ENCODE data around the gene KAT2A. TPM values are rescaled to one million over a fixed set of nuclear protein-coding genes. Genes with fewer than 3 reads are reported as not detected.
"Not testable (repeated sequence)": the region's sequence is repeated elsewhere in the genome, so short reads cannot be mapped to it uniquely, and the experiment has no call there.

The KAT2A gene
- total RNA-seq, 1 donor from 2014 or later: 63.1 TPM

GRCh38 chr17:42155614-42156045, 34.5 kb upstream of the KAT2A start:
- H3K4me1 ChIP-seq: peaks cover 41% of the 10 kb centered on the region
- peak overlapping the region; percentile 70 for H3K27ac ChIP-seq
- no peak for DNase-seq (ENCODE audit: extremely low spot score in 2 of 2)
- H3K27me3 ChIP-seq: no peaks in the 10 kb centered on the region
- intact Hi-C loops (cut with DNase I): no loop called here
- no peaks in the 10 kb centered on the region for H3K9me3 ChIP-seq
- peak overlapping the region; percentile 96 to 97 for H3K4me3 ChIP-seq
- no peak for TF ChIP-seq POLR2AphosphoS5 (IDR thresholded peaks at IDR 0.05; ENCODE audit: insufficient read depth in 1 of 2, low read depth in 1 of 2)
- TF ChIP-seq, protein P1, sequence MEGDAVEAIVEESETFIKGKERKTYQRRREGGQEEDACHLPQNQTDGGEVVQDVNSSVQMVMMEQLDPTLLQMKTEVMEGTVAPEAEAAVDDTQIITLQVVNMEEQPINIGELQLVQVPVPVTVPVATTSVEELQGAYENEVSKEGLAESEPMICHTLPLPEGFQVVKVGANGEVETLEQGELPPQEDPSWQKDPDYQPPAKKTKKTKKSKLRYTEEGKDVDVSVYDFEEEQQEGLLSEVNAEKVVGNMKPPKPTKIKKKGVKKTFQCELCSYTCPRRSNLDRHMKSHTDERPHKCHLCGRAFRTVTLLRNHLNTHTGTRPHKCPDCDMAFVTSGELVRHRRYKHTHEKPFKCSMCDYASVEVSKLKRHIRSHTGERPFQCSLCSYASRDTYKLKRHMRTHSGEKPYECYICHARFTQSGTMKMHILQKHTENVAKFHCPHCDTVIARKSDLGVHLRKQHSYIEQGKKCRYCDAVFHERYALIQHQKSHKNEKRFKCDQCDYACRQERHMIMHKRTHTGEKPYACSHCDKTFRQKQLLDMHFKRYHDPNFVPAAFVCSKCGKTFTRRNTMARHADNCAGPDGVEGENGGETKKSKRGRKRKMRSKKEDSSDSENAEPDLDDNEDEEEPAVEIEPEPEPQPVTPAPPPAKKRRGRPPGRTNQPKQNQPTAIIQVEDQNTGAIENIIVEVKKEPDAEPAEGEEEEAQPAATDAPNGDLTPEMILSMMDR (IDR thresholded peaks at IDR 0.05): no peak
- no peak for TF ChIP-seq POLR2A (IDR thresholded peaks at IDR 0.05)
- no peaks in the 10 kb centered on the region for H3K36me3 ChIP-seq

DNA sequence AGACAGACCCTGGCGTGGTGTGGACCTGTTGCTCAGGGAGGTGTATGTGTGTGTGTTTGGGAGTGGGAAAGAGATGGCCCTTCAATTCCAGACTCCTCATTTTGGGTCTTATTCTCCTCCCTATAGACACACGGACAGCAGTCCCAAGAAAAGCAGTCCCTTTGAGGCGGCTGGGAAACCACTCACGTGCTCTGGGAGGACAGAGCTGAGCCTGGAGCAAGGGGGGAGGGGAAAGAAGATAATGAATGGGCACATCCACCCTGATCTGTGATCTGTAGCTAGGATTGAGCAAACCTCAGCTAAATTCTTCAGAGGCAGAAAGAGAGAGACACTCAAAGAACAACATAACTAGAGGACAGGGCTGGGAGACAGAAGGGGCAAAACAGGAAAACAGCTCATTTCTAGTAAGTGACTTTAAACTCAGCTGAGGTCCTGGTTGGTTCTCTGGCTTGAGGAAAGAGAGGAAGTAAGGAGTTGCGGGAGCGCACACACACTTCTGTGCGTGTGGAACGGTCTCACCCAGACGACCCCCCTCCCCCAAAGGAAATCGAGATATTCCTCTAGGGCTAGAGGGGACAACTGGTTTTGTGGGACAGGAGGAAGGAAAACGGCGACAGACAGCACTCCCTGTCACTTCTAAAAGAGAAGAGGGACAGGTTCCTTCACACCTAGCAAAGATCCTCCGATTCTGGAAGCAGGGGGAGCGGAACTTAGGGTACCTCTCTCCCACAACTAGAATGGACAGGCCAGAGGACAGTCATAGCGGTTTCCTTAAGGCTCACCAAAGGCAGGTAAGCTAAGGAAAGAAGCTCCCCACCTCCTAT, 33.0 kb upstream of the KAT2A start:
- Histone ChIP-seq H3K4me1 (peaks cover 41% of the 10 kb centered on the region), H3K9me3 (no peaks in the 10 kb centered on the region), H3K4me3 (peak overlapping the region; percentile 96 to 97), H3K36me3 (no peaks in the 10 kb centered on the region), H3K27me3 (no peaks in the 10 kb centered on the region), H3K27ac (peak overlapping the region; percentile 70)
- intact Hi-C loops (cut with DNase I): no loop called here
- TF ChIP-seq, protein P1 (IDR thresholded peaks at IDR 0.05): no peak
- TF ChIP-seq POLR2AphosphoS5 (IDR thresholded peaks at IDR 0.05; ENCODE audit: insufficient read depth in 1 of 2, low read depth in 1 of 2): no peak
- no peak for TF ChIP-seq POLR2A (IDR thresholded peaks at IDR 0.05)
- no peak for DNase-seq (ENCODE audit: extremely low spot score in 2 of 2)

DNA sequence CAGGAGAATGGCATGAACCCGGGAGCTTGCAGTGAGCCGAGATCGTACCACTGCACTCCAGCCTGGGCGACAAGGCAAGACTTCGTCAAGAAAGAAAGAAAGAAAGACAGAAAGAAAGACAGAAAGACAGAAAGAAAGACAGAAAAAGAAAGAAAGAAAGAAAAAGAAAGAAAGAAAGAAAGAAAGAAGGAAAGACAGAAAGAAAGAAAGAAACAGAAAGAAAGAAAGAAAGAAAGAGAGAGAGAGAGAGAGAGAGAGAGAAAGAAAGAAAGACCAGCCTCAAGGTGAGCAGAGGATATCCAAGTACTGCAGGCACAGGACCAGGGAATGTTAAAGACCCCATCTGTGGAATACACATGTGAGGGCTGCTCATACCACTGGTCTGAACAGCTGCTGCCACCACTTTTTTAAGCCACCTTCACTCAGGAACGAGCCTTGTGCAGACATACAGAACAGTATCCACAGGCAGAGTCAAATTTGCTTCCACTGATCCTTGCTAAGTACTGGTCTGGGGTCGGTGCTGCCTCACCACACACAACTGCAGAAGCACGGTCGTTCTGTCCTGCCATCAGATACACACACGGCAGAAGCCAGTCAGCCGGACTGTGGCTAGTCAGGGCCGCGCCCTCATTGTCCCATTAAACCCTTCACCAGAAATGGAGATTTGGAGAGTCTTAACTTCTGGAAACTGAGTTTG, 25.9 kb upstream of the KAT2A start:
- Histone ChIP-seq H3K27me3 (no peaks in the 10 kb centered on the region), H3K27ac (no peak overlapping the region), H3K4me3 (no peak overlapping the region), H3K36me3 (peaks cover 0 to 6% of the 10 kb centered on the region in 2 donors), H3K9me3 (no peaks in the 10 kb centered on the region), H3K4me1 (peaks cover 14% of the 10 kb centered on the region)
- TF ChIP-seq POLR2AphosphoS5 (IDR thresholded peaks at IDR 0.05; ENCODE audit: insufficient read depth in 1 of 2, low read depth in 1 of 2) (no peak), POLR2A (IDR thresholded peaks at IDR 0.05) (no peak)
- TF ChIP-seq, protein P1 (IDR thresholded peaks at IDR 0.05): no peak
- intact Hi-C loops (cut with DNase I): no loop called here
- DNase-seq (ENCODE audit: extremely low spot score in 2 of 2): no peak

DNA sequence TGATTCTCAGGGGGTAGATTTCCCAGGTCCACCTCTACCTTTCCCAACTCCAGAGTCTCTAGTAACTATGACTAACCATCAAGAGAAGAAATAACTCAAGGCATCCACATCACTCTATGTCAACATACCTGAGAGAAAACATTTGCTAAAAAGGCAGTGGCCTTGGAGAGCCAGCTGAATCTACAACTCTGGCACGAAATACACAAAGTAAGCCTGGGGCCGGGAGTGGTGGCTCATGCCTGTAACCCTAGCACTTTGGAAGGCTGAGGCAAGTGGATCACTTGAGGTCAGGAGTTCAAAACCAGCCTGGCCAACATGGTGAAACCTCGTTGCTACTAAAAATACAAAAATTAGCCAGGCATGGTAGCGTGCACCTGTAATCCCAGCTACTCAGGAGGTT, 22.0 kb upstream of the KAT2A start:
- H3K9me3 ChIP-seq; H3K27ac ChIP-seq; H3K36me3 ChIP-seq; intact Hi-C loops (cut with DNase I); H3K27me3 ChIP-seq; H3K4me3 ChIP-seq; DNase-seq (ENCODE audit: extremely low spot score in 2 of 2): not testable (repeated sequence)
- peaks cover 22% of the 10 kb centered on the region for H3K4me1 ChIP-seq

DNA sequence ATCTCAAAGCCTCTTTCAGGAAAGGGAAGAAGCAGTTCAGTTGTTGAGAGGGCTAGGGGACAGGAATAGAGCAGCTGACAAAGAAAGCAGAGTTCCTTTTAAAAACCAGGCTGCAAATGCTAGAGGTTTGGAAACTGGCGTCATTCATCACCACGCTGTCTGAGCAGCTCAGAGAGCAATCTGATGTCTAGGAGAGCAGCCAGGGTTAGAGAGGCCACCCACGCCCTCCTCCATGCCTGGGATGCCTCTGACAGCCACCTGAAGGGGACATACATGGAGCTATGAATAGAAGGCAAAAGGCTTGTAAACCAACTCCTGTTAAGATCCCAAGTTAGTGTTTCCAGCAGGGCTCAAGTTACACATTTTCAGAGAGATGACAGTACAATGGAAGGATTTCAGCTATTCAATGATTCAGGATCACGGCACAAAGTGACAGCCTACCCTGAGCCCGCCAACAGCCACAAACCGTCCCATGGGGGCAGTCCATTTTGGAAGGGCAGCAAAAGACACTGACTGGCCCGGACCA, 21.3 kb upstream of the KAT2A start:
- peaks cover 0 to 6% of the 10 kb centered on the region in 2 donors for H3K36me3 ChIP-seq
- no peak for DNase-seq (ENCODE audit: extremely low spot score in 2 of 2)
- H3K27ac ChIP-seq: no peak overlapping the region
- no peak overlapping the region for H3K4me3 ChIP-seq
- intact Hi-C loops (cut with DNase I): no loop called here
- TF ChIP-seq POLR2AphosphoS5 (IDR thresholded peaks at IDR 0.05; ENCODE audit: insufficient read depth in 1 of 2, low read depth in 1 of 2) (no peak), POLR2A (IDR thresholded peaks at IDR 0.05) (no peak)
- TF ChIP-seq, protein P1 (IDR thresholded peaks at IDR 0.05): no peak
- no peaks in the 10 kb centered on the region for H3K27me3 ChIP-seq
- H3K9me3 ChIP-seq: no peaks in the 10 kb centered on the region
- peaks cover 22% of the 10 kb centered on the region for H3K4me1 ChIP-seq
